Effector memory CD4-positive, alpha-beta T cell (primary cell): Measurements from ENCODE around the gene METTL26.

Source experiments
- DNase-seq, 3 donors: peaks; one replicate each; pipeline ENCODE4 v3.0.0-alpha.2; 2020
- H3K27ac ChIP-seq: 2 replicates; pipeline ENCODE4 v1.7.0; 2013; ENCODE audit warnings: mild to moderate bottlenecking, low read length, moderate library complexity; ENCODE audit not compliant: insufficient read depth, poor library complexity, severe bottlenecking
- H3K27me3 ChIP-seq: replicated peaks from 2 replicates; pipeline ENCODE4 v1.7.0; 2013; ENCODE audit warnings: mild to moderate bottlenecking, low read length; ENCODE audit not compliant: insufficient read depth, control insufficient read depth, poor library complexity, severe bottlenecking
- H3K36me3 ChIP-seq: 2 replicates; pipeline ENCODE4 v1.7.0; 2013; ENCODE audit warnings: mild to moderate bottlenecking, low read length, moderate library complexity; ENCODE audit not compliant: control insufficient read depth, insufficient read depth
- H3K4me1 ChIP-seq: 2 replicates; pipeline ENCODE4 v1.7.0; 2013; ENCODE audit warnings: low read length, mild to moderate bottlenecking; ENCODE audit not compliant: control insufficient read depth, insufficient read depth, poor library complexity, severe bottlenecking
- H3K4me3 ChIP-seq: 2 replicates; pipeline ENCODE4 v1.7.0; 2013; ENCODE audit warnings: low read length, low read depth, mild to moderate bottlenecking; ENCODE audit not compliant: insufficient read depth, poor library complexity, severe bottlenecking
- H3K9me3 ChIP-seq: 2 replicates; pipeline ENCODE4 v1.7.0; 2013; ENCODE audit warnings: mild to moderate bottlenecking, low read length, moderate library complexity; ENCODE audit not compliant: control insufficient read depth

The METTL26 gene

DNA sequence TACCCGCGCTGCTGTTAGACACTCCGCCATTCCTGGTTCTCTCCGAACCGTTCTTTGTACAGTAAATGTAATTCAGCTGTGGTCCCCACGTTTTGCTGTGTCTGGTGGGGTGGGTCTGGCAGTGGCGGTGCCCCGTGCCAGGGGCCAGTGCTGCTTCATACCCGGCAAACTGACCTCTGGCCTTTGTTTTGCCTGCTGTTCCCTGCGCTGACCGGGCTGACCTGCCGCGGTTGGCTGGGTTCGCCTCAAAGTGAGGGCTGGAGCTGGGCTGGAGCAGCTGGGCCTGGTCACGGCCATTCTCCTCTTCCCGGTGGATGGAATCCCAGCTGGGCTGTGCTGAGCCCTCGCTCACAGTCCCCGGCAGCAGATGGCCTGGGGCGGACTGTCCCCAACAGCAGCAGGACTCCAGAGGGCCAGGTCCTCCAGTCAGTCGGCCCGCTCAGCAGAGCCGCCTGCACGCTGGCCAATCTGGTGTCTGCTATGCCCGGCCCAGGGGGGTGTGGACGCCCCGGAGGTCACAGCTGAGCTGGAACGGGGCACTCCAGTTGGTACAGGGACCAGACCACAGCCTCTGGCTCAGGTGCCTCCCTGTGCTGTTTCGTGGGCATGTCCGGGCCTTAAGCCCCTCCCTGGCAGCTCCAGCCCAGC lies 6.8 kb downstream of the METTL26 start:
- Histone ChIP-seq H3K27me3 (no peaks in the 10 kb centered on the region), H3K9me3 (no peaks in the 10 kb centered on the region), H3K4me3 (no peak overlapping the region), H3K36me3 (peaks cover 11% of the 10 kb centered on the region), H3K27ac (no peak overlapping the region), H3K4me1 (no peaks in the 10 kb centered on the region)
- DNase-seq: no peak

DNA sequence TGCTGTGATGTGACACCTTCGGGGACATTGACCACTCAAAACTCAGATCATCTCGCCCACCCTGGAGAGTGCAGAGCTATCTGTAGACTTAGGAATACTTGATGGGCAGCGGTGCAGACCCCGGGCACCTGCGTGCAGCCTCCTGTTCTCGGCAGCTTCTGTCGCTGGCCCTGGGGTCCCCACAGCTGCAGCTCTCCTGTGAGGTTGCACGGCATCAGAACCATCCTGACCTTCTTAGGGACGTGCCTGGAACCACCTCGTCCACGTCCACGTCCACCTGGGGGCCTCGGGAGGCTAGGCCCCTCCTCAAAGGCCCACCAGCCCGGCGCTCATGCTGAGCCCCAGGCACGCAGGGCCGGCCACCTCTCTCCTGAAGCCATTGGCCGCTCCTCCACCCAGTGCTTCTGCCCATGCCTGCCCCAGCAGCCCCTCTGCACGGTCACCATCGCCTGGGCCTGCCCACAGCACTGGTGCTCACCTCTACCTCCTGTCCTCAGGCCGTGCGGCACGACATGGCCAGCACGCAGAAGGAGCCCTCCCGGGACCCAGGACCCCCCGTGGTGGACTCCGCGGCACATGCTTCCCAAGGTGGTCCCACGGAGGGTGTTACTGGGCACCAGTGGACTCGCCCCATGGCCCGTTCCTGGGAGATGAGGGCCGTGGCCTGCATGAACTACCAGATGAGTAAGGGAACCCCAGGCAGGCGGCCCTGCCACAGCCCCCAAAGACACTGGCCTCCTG lies 7.6 kb downstream of the METTL26 start:
- Histone ChIP-seq H3K4me3 (no peak overlapping the region), H3K9me3 (no peaks in the 10 kb centered on the region), H3K27ac (no peak overlapping the region), H3K4me1 (no peaks in the 10 kb centered on the region), H3K36me3 (peaks cover 11% of the 10 kb centered on the region), H3K27me3 (no peaks in the 10 kb centered on the region)
- no peak for DNase-seq

DNA sequence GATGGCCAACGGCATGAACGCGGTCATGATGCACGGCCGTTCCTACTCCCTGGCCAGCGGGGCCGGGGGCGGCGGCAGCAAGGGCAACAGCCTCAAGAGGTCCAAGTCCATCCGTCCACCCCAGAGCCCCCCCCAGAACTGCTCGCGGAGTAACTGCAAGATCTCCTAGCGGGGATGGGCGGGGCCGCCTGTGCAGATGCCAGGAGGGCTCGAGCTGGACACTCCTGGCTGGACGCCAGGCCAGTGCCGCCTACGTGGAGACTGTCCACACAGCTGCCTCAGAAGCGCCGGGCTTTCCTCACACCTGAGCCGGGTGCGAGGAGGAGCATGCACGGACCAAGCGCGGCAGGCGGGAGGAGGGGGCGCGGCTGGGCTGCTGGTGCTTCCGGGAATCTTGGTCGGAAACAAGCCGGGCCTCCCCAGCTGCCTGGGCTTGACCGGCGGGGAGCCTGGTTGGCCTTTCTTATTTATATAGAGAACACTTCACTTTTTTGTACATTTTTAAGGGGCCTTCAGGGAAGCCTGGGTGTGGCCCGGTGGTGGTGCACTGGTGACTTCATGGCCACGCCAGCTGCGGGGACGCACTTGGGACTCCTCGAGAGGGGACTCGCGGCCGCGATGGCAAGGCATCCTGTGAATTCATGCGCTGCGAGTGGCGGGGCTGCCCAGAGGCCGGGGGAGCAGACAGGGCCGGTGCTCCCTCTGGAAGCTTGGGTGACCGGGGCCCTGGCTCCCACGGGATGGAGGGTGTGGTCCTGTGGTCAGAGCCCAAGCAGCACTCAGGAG lies 8.5 kb downstream of the METTL26 start:
- Histone ChIP-seq H3K27me3 (no peaks in the 10 kb centered on the region), H3K36me3 (peaks cover 11% of the 10 kb centered on the region), H3K4me1 (no peaks in the 10 kb centered on the region), H3K9me3 (no peaks in the 10 kb centered on the region), H3K27ac (no peak overlapping the region), H3K4me3 (no peak overlapping the region)
- DNase-seq: no peak

DNA sequence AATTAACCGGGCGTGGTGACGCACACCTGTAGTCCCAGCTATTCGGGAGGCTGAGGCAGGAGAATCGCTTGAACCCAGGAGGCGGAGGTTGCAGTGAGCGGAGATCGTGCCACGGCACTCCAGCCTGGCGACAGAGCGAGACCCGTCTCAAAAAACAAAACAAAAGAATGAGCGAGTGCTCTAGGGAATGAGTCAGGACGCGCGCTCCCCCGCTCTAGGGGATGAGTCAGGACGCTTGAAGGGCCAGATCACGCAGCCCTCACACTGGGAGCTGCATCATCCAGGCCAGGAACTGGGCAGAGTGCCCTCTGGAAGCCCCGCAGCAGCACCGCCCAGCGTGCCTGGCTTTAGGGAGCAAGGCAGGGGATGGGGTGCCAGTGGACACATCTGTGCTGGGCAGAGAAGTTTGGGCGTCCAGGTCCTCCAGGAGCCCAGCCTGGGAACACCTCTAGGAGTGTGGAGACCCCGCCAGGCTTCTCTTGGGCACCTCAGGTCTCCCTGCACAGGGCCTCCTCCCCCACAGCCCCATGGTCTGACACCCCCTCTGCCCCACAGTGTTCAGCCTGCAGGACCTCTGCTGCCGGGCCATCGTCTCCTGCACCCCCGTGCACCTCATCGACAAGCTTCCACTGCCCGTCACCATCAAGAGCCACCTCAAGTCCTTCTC lies 9.2 kb downstream of the METTL26 start:
- H3K36me3 ChIP-seq: peaks cover 11% of the 10 kb centered on the region
- H3K27ac ChIP-seq: no peak overlapping the region
- H3K27me3 ChIP-seq: no peaks in the 10 kb centered on the region
- H3K9me3 ChIP-seq: no peaks in the 10 kb centered on the region
- no peak overlapping the region for H3K4me3 ChIP-seq
- no peaks in the 10 kb centered on the region for H3K4me1 ChIP-seq
- no peak for DNase-seq

DNA sequence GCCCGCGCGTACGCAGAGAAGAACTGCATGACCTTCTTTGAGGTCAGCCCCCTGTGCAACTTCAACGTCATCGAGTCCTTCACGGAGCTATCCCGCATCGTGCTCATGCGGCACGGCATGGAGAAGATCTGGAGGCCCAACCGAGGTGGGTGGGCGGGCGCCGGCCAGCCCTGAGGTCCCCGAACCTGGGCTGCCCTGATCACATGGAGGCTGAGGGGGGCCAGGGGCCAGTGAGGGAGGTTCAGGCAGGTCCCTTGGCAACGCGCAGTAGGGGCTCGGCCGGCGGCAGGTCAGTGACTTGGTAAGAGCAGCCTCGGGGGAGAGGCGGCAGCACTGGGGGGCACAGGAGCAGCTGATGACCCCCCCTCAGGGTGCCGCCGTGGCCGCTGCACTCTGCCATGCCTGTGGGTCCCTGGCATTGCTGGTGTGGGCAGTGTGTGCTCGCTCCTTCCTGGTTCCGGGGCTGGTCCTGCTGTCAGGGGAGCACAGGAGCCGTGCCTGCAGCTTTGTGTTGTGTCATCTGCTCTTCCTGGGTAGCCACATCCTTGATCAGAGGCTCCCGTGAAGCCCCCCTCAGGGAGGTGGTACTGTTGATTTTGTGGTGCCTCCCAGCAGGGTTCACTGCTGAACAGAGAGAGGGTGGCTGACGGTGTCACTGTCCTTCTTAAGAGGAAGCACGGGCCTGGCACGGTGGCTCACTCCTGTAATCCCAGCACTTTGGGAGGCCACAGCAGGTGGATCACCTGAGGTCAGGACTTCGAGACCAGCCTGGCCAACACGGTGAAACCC lies 9.9 kb downstream of the METTL26 start:
- no peaks in the 10 kb centered on the region for H3K27me3 ChIP-seq
- H3K9me3 ChIP-seq: no peaks in the 10 kb centered on the region
- no peak overlapping the region for H3K4me3 ChIP-seq
- no peak for DNase-seq
- no peaks in the 10 kb centered on the region for H3K4me1 ChIP-seq
- peaks cover 11% of the 10 kb centered on the region for H3K36me3 ChIP-seq
- H3K27ac ChIP-seq: no peak overlapping the region

DNA sequence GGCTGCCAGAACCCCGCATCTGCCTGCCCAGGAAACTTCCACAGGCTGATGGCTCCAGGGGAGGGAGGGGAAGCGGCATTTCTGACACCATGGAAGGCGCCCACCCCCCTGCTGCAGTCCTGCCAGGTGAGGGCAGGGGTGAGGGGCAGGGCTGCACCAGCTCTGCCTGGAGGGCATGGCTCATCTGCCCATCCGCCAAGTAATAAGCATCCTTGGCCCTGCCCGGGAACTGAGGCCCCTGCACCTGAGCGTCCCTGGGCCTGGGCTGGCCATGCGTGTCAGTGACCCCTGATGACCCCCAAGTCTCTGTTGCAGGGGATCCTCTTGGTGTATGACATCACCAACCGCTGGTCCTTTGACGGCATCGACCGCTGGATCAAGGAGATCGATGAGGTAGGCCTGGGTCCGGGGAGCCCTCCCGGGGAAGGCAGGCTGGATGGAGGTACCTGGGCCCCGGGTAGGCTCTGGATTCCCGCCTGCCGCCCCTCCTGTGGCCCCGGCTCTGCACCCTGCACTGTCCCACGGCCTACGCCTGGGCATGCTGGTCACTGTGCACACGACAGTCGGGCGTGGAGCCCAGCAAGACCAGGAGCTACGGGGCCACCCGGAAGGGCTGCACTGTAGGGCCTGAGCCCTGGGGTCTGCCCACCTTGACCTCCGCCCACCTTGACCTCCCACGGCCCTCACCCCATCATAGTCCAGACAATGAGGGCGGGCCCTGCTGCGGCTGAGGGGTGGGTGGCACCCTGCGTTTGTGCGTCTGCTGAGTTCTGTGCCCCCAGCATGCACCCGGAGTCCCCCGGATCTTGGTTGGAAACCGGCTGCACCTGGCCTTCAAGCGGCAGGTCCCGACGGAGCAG lies 10.8 kb downstream of the METTL26 start:
- H3K4me3 ChIP-seq: no peak overlapping the region
- H3K27me3 ChIP-seq: no peaks in the 10 kb centered on the region
- H3K4me1 ChIP-seq: no peaks in the 10 kb centered on the region
- DNase-seq: no peak
- no peak overlapping the region for H3K27ac ChIP-seq
- H3K36me3 ChIP-seq: peaks cover 11% of the 10 kb centered on the region
- H3K9me3 ChIP-seq: no peaks in the 10 kb centered on the region

DNA sequence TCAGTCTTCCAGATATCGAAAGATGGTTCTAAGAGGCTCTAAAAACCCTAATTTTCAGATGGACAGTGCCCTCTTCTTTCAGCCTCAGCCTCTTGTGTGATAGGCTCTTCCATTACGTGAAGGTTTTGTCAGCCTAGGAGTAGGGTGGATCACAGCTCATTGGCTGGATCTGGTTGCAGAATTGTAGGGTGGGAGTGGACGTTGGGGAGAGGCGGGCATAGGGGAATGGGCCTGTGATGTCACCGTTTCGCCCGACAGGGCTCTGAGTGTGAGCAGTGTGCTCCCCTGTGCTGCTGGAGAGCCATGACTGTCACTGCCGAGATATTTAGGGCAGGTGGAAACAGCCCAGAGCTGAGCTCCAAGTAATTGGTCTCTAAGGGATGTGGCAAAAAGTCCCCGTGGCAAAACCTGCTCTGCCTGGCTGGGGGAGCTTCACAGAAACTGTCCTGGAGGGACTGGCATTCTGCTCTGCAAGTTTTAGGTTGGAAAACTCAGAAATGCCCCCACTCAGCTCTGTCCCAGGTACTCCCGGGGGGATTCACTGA lies 11.5 kb downstream of the METTL26 start:
- H3K4me1 ChIP-seq: no peaks in the 10 kb centered on the region
- no peak for DNase-seq
- H3K9me3 ChIP-seq: no peaks in the 10 kb centered on the region
- H3K36me3 ChIP-seq: peaks cover 11% of the 10 kb centered on the region
- H3K27me3 ChIP-seq: no peaks in the 10 kb centered on the region
- no peak overlapping the region for H3K4me3 ChIP-seq
- no peak overlapping the region for H3K27ac ChIP-seq

DNA sequence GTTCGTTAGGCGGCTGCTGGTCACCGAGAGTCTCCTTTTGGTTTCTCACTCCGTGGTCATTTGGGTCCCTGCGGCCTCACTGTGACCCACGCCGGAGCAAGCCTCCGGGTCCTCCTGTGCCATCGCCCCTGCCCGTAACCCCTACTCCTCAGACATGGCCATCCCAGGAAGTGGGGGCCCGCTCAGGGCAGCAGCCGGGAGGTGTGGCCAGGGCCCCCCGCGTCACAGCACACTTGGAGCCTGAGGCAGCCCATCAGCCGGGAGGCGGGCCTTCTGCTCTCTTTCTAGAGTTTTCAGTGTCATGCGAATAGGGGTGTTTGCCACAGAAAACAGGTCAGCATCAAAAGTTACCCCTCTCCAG lies 13.2 kb downstream of the METTL26 start:
- Histone ChIP-seq H3K9me3 (no peaks in the 10 kb centered on the region), H3K36me3 (peaks cover 8% of the 10 kb centered on the region), H3K4me1 (no peaks in the 10 kb centered on the region), H3K4me3 (no peak overlapping the region), H3K27me3 (no peaks in the 10 kb centered on the region), H3K27ac (no peak overlapping the region)
- DNase-seq: no peak
